GM18511 (cell line): ENCODE data around the gene DIP2C.
"Not testable (repeated sequence)": the region's sequence is repeated elsewhere in the genome, so short reads cannot be mapped to it uniquely, and the experiment has no call there.

Experiments used
- ATAC-seq: cut with Tn5 transposase; IDR thresholded peaks from one replicate; pipeline ENCODE4 v1.9.1; 2021; ENCODE audit warnings: mild to moderate bottlenecking, moderate library complexity; ENCODE audit not compliant: unreplicated experiment

Gene DIP2C

DNA sequence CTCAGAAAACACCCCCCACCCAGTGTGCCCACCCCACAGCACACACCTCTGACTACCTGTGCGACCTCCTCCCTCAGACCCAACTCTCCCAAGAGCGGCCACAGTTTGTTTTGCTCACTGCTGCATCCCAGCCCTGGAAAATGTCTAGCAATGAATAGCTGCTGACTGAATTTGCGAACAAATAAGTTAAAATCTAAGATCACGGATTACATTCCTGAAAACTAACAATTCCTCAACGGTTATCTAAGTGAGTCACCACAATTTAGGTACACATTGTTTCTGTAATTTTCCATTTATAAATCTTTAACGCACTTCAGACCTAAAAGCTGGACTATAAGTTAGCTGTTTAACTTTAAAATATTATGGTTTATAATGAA is 319.0 kb downstream of the DIP2C start:
- no peak for ATAC-seq

GRCh38 chr10:369684-370448 is 319.6 kb downstream of the DIP2C start:
- no peak for ATAC-seq

DNA sequence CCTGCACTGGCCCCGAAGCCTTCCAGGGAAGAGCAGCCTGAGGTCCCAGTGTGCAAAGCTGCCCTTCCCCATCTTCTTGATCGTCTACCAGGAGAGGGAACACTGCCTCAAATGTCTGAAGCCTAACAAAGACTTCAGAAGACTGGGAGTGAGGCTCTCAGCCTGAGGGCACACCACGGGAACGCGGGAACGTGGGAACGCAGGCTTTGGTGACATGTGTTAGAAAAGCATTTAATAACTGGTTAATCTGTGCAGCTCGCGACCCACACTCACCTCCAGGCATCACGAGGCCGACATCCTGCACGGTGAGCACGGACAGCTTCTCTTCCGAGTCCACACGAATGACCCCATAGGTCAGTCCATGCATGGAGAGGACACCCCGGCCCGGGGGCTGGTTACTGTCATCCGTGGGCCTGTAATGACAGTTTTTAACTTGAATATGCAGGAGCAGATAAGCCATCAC is 320.2 kb downstream of the DIP2C start:
- ATAC-seq = no peak

GRCh38 chr10:368579-369220 is 320.8 kb downstream of the DIP2C start:
- ATAC-seq = no peak

- ATAC-seq = not testable (repeated sequence)
Measured at GRCh38 chr10:368107-368506, 321.4 kb downstream of the DIP2C start.

DNA sequence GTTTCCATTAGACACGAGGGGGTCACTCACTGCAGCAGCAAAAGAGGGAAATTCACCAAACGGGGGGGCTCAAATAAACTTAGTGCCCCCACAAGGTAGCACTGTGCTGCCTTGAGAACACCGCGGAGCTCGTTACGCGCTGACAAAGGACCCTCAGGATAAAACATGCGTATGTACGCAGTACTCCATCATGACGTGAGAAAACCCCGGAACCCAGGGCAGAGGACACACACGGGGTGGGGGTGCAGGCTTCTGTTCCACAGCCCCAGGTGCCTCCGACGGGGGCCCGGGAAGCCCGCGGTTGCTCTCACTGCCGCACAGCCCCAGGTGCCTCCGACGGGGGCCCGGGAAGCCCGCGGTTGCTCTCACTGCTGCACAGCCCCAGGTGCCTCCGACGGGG is 321.8 kb downstream of the DIP2C start:
- ATAC-seq = no peak

- no peak for ATAC-seq
Measured at GRCh38 chr10:366186-366585, 323.3 kb downstream of the DIP2C start.

DNA sequence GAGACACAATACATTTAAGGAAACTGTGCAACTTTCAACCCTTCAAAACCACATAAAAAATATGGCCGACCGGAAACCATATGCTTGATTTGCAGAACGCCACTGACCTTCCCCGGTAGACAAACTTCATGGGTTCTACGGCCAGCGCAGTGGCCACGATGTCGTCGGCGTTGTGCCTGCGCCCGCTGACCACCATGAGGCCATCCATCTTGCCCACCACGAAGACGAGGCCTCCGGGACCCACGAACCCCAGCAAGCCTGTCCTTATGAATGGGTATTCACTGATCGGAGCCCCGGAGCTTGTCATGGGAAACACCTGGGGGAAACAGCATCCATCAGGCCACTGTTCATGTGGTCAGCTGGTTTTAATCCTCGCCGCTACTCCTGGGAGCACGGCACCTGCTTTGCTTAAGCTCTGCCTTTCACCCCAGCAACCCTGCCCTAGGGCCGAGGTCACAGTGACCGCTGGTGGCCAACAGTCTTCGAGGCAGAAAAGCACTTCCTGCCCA is 325.1 kb downstream of the DIP2C start:
- ATAC-seq = no peak

DNA sequence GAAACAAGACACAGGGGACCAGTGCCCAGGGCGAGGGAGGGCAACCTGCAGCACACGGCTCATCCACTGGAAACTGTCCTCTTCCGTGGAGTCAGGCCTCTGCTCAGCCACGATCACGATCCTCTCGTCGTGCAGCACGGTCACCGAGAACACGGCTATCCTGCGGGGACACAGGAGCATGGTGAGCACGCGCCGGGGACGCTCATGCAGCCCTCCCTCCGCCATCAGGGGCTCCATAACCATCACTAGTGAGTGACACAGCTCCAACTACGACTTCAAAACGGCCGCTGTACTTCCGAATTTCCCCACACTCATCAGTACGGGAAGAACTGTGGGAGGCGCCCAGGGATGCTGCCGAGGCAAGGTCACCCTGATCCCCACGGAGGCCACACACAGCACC is 326.3 kb downstream of the DIP2C start:
- ATAC-seq = no peak

GRCh38 chr10:361203-362081 is 328.0 kb downstream of the DIP2C start:
- ATAC-seq = no peak

DNA sequence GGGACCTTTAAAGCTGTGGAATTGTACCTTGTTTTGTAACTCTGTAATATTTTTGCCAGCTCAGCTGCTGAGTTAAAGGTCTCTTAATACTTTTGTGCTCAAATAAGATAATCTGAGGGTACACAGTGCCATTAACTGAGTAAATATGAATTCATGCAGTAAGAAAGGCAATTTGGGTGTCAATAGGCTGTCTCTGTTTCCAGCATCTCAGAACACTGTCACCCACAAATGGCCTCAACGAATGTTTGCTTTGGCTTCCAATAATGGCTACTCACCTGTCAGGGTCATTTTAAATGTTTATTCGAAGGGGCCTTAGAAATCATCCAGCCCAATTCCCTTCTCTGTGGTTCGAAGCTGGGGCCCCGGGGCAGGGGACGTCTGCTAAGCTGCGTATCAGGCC is 328.8 kb downstream of the DIP2C start:
- ATAC-seq = no peak

GRCh38 chr10:359762-360161 is 329.7 kb downstream of the DIP2C start:
- no peak for ATAC-seq

- ATAC-seq = no peak
Measured at GRCh38 chr10:359093-359492, 330.4 kb downstream of the DIP2C start.

DNA sequence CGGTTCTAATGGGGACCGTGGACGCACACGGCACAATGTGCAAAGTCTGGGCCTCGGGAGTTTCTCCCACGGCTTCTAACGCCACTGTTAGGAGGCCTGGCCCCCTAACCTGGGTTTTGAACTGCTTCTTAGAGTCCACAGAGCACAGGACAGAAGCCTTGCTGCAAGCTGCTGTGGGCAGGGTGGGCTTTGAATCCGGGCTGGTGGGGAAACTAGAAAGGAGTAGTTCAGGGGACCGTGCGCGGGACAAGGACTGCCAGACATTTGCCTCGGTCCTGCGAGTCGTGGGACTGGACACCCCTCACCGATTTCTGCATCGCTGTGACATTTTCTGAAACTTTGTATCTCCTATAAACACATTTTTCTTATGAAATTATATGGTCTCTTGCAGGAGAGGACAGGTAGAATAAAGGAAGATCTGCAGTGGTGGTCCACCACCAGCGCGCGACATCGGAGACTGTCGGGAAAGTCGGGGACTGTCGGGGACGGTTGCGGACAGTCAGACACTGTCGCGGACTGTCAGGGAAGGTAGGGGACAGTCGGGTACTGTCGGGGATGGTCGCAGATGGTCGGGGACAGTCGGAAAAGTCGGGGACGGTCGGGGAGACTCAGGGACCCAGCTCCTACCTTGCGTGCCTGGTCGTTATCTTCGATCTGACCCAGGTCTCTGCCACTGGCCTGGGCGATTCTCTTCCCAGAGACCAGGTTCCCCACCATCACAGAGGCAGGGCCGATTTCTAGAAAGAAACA is 332.1 kb downstream of the DIP2C start:
- no peak for ATAC-seq

- no peak for ATAC-seq
Measured at GRCh38 chr10:356452-356851, 333.0 kb downstream of the DIP2C start.

DNA sequence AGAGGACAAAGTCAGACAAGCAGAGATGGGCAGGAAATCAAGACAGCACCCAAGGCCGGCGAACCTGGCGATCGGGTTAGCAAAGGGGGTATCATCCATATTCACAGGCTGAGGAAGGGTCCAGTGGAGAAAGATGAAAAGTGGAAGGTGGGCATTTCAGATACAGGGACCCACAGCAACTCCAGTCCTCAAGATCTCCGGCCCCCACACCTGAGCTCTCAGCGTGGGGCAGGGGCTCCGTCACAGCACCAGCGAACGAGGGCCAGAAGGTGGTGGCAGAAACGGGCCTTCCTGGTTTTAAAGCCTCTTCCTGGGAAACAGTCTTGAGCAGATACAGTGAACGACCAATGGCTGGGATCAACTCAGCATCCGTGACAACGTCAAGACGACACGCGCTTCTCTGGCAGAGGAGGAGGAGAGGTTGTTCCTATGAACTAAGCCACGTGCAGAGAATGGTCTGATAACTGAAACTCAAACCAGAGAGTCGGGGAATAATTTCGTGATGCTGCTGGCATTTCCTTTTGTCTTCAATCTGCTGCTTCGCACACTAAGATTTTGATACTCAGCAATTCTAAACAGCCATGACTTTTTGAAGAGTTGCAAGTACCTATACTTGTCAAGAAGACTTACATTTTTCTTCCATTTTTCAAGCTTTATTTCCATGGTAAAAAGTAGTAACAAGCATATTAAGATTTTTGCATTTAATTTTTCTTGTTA is 334.4 kb downstream of the DIP2C start:
- ATAC-seq = no peak

GRCh38 chr10:352476-353235 is 336.8 kb downstream of the DIP2C start:
- ATAC-seq = no peak

DNA sequence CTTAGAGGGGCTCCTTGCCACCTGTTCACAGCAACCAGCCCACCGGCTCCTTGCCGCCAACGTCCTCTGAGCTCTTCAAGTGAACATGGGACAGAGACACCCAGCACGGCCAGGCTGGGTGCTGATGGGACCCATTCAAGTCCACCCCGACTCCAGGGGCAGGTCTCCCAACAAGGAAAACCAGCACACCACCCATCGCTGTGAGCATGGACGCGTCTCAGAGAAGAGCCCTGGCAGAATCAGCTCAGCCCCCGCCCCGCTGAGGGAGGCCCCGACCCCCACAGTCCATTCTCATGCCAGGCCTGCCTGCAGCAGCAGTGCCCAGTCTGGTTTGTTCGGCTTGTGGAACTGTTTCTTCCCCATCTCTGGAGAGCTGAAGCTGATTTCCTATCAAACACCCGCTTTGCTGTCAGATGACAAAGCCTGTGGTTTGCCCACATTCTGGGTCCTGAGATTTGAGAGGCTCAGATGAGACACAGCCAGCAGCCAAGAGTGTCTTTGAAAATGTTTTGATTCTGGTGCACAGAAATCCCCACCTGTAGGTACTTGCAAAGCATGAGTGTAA is 337.6 kb downstream of the DIP2C start:
- no peak for ATAC-seq

DNA sequence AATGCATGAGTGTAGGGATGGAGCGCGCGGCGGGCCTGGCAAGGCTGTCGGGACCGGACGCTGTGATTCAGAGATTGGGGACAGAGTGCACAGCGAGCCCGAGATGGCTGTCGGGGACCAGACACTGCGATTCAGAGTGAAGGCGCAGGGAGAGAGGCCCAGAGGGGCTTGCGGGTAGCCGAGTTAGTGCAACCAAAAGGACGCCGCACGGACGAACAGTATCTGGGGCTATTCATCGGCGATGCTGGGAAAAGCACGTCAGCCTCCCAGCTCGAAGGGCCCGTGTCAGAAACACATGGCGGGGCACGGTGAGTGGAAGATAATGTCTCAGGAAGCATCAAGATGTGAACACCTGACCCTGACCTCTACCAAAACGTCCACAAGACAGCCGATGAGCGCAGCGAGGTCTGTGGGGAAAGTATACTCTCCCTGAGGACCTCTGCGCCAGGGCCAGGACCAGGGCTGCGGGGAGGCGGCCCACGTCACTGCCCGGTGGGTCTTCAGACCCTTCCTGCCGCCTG is 338.4 kb downstream of the DIP2C start:
- no peak for ATAC-seq
